Vagina (tissue), 2 donors: Measurements from ENCODE around the gene IZUMO1. TPM values are rescaled to one million over a fixed set of nuclear protein-coding genes. Genes with fewer than 3 reads are reported as not detected.

Experiments used
- DNase-seq, 2 donors: peaks; one replicate each; pipeline ENCODE4 v3.0.0-alpha.2; 2017; ENCODE audit errors: extremely low spot score in 2 of 2
- H3K27ac ChIP-seq: fragments of 200-600 bp; sonication (generic); one replicate; pipeline ENCODE4 v1.5.1; 2019
- H3K27me3 ChIP-seq: fragments of 200-600 bp; sonication (generic); one replicate; pipeline ENCODE4 v1.5.1; 2019
- H3K36me3 ChIP-seq, 2 donors: fragments of 200-600 bp; sonication (generic); one replicate each; pipeline ENCODE4 v1.5.1; 2017 to 2019
- H3K4me1 ChIP-seq: fragments of 200-600 bp; sonication (generic); one replicate; pipeline ENCODE4 v1.5.1; 2019
- H3K4me3 ChIP-seq, 2 donors: fragments of 200-600 bp; sonication (generic); 1 replicate in 1 of 2; 2 replicates in 1 of 2; pipeline ENCODE4 v1.5.1; 2016 to 2019
- H3K9me3 ChIP-seq: fragments of 200-600 bp; sonication (generic); one replicate; pipeline ENCODE4 v1.5.1; 2019
- POLR2A ChIP-seq, 2 donors: fragments of 450-650 bp; IDR thresholded peaks; one replicate each; pipeline ENCODE4 v1.6.1; 2017; ENCODE audit warnings: antibody characterized with exemption in 2 of 2, mild to moderate bottlenecking in 2 of 2, moderate library complexity in 2 of 2
- POLR2AphosphoS5 ChIP-seq, 2 donors: sonication (generic); formaldehyde crosslinking; IDR thresholded peaks; one replicate each; pipeline ENCODE4 v1.9.0; 2017; ENCODE audit warnings: antibody characterized with exemption in 2 of 2, mild to moderate bottlenecking in 2 of 2, low read depth in 1 of 2; ENCODE audit not compliant: insufficient read depth in 1 of 2
- intact Hi-C: fragments of 100-400 bp; cut with DNase I; formaldehyde crosslinking; loops from one replicate; pipeline ENCODE4 v1.15.1; 2023
- total RNA-seq: library from RNA; depleted of rRNA; stranded (reverse); fragments of >200 nt; gene quantifications from one replicate; pipeline ENCODE4 v1.2.3, GENCODE V29; 2016
- TF ChIP-seq, protein P1 (sequence below), 3 experiments: fragments of 450-650 bp in 2 of 3; fragments of 200-600 bp in 1 of 3; sonication (generic) in 1 of 3; IDR thresholded peaks; one replicate each; pipeline ENCODE4 v1.5.1; 2017 to 2019; ENCODE audit warnings: antibody characterized with exemption in 3 of 3, mild to moderate bottlenecking in 2 of 3, moderate library complexity in 2 of 3

The IZUMO1 gene
- total RNA-seq, 1 donor from 2014 or later: 2.2 TPM

GRCh38 chr19:48760504-48761205, 13.9 kb upstream of the IZUMO1 start:
- Histone ChIP-seq H3K4me1 (no peaks in the 10 kb centered on the region), H3K4me3 (no peak overlapping the region), H3K36me3 (no peaks in the 10 kb centered on the region), H3K27me3 (no peaks in the 10 kb centered on the region), H3K27ac (no peak overlapping the region), H3K9me3 (no peaks in the 10 kb centered on the region)
- intact Hi-C loops: no loop called here
- no peak for TF ChIP-seq POLR2A (IDR thresholded peaks at IDR 0.05)
- no peak for TF ChIP-seq POLR2AphosphoS5 (IDR thresholded peaks at IDR 0.05; ENCODE audit: insufficient read depth in 1 of 2, low read depth in 1 of 2)
- no peak for DNase-seq

DNA sequence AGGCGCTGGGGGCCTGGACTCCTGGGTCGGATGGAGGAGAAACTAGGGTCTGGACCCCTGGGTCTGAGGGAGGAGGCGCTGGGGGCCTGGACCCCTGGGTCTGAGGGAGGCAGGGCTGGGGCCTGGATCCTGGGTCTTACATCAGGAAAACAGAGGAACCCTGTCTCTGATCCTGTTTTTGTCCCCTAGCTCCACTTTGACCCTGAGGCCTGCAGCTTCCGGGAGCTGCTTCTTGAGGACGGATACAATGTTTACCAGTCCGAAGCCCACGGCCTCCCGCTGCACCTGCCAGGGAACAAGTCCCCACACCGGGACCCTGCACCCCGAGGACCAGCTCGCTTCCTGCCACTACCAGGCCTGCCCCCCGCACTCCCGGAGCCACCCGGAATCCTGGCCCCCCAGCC, 11.0 kb upstream of the IZUMO1 start:
- Histone ChIP-seq H3K27ac (no peak overlapping the region), H3K36me3 (no peaks in the 10 kb centered on the region), H3K9me3 (no peaks in the 10 kb centered on the region), H3K27me3 (no peaks in the 10 kb centered on the region), H3K4me1 (peaks cover 11% of the 10 kb centered on the region), H3K4me3 (no peak overlapping the region)
- TF ChIP-seq POLR2A (IDR thresholded peaks at IDR 0.05) (no peak), POLR2AphosphoS5 (IDR thresholded peaks at IDR 0.05; ENCODE audit: insufficient read depth in 1 of 2, low read depth in 1 of 2) (no peak)
- TF ChIP-seq, protein P1, sequence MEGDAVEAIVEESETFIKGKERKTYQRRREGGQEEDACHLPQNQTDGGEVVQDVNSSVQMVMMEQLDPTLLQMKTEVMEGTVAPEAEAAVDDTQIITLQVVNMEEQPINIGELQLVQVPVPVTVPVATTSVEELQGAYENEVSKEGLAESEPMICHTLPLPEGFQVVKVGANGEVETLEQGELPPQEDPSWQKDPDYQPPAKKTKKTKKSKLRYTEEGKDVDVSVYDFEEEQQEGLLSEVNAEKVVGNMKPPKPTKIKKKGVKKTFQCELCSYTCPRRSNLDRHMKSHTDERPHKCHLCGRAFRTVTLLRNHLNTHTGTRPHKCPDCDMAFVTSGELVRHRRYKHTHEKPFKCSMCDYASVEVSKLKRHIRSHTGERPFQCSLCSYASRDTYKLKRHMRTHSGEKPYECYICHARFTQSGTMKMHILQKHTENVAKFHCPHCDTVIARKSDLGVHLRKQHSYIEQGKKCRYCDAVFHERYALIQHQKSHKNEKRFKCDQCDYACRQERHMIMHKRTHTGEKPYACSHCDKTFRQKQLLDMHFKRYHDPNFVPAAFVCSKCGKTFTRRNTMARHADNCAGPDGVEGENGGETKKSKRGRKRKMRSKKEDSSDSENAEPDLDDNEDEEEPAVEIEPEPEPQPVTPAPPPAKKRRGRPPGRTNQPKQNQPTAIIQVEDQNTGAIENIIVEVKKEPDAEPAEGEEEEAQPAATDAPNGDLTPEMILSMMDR (IDR thresholded peaks at IDR 0.05): no peak
- DNase-seq: no peak
- intact Hi-C loops: no loop called here

GRCh38 chr19:48757089-48757675, 10.5 kb upstream of the IZUMO1 start:
- H3K4me1 ChIP-seq: peaks cover 17% of the 10 kb centered on the region
- DNase-seq: no peak
- TF ChIP-seq, protein P1 (IDR thresholded peaks at IDR 0.05): no peak
- TF ChIP-seq POLR2A (IDR thresholded peaks at IDR 0.05) (no peak), POLR2AphosphoS5 (IDR thresholded peaks at IDR 0.05; ENCODE audit: insufficient read depth in 1 of 2, low read depth in 1 of 2) (no peak)
- H3K36me3 ChIP-seq: no peaks in the 10 kb centered on the region
- H3K27ac ChIP-seq: no peak overlapping the region
- H3K4me3 ChIP-seq: no peak overlapping the region
- intact Hi-C loops: no loop called here
- no peaks in the 10 kb centered on the region for H3K27me3 ChIP-seq
- H3K9me3 ChIP-seq: no peaks in the 10 kb centered on the region

DNA sequence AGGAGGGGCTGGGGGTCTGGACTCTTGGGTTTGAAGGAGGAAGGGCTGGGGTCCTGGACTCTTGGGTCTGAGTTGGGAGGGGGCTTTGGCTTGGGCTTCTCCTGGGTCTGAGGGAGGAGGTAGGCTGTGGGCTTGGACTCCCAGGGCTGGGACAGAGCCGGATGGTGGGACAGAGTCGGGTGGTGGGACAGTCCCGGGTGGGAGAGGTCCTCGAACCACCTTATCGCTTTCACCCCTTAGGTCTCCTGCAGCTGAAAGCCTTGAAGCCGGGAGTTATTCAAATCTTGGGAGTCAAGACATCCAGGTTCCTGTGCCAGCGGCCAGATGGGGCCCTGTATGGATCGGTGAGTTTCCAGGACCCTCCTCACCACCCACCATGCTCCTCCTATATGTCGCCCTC, 10.0 kb upstream of the IZUMO1 start:
- peaks cover 17% of the 10 kb centered on the region for H3K4me1 ChIP-seq
- H3K4me3 ChIP-seq: no peak overlapping the region
- no peak overlapping the region for H3K27ac ChIP-seq
- H3K9me3 ChIP-seq: no peaks in the 10 kb centered on the region
- TF ChIP-seq, protein P1 (IDR thresholded peaks at IDR 0.05): no peak
- no peak for DNase-seq
- no peaks in the 10 kb centered on the region for H3K27me3 ChIP-seq
- intact Hi-C loops: no loop called here
- no peaks in the 10 kb centered on the region for H3K36me3 ChIP-seq

DNA sequence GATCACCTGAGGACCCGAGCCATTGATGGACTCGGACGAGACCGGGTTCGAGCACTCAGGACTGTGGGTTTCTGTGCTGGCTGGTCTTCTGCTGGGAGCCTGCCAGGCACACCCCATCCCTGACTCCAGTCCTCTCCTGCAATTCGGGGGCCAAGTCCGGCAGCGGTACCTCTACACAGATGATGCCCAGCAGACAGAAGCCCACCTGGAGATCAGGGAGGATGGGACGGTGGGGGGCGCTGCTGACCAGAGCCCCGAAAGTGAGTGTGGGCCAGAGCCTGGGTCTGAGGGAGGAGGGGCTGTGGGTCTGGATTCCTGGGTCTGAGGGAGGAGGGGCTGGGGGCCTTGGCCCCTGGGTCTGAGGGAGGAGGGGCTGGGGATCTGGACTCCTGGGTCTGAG, 9.5 kb upstream of the IZUMO1 start:
- H3K27ac ChIP-seq: no peak overlapping the region
- H3K4me1 ChIP-seq: peaks cover 17% of the 10 kb centered on the region
- H3K9me3 ChIP-seq: no peaks in the 10 kb centered on the region
- no peaks in the 10 kb centered on the region for H3K27me3 ChIP-seq
- H3K4me3 ChIP-seq: no peak overlapping the region
- DNase-seq: no peak
- intact Hi-C loops: no loop called here
- H3K36me3 ChIP-seq: no peaks in the 10 kb centered on the region
- TF ChIP-seq POLR2A (IDR thresholded peaks at IDR 0.05) (no peak), POLR2AphosphoS5 (IDR thresholded peaks at IDR 0.05; ENCODE audit: insufficient read depth in 1 of 2, low read depth in 1 of 2) (no peak)
- TF ChIP-seq, protein P1 (IDR thresholded peaks at IDR 0.05): no peak
